ENCODE measurements around the gene AGPAT2.
"Not testable (repeated sequence)": the region's sequence is repeated elsewhere in the genome, so short reads cannot be mapped to it uniquely, and the experiment has no call there.

Gene AGPAT2

GRCh38 chr9:136643596-136644342 lies 43.5 kb downstream of the AGPAT2 start:
- no peak for DNase-seq

GRCh38 chr9:136642439-136642921 lies 44.8 kb downstream of the AGPAT2 start:
- no peak for DNase-seq

GRCh38 chr9:136640171-136641111 lies 46.8 kb downstream of the AGPAT2 start:
- no peak for DNase-seq

GRCh38 chr9:136634904-136635303 lies 52.4 kb downstream of the AGPAT2 start:
- DNase-seq = no peak

GRCh38 chr9:136632491-136633106 lies 54.7 kb downstream of the AGPAT2 start:
- not testable (repeated sequence) for DNase-seq

GRCh38 chr9:136632072-136632471 lies 55.2 kb downstream of the AGPAT2 start:
- not testable (repeated sequence) for DNase-seq

- DNase-seq = peak; percentile 73
These were observed 55.9 kb downstream of the AGPAT2 start for GRCh38 chr9:136631038-136632000.

- DNase-seq = no peak
These were observed 56.6 kb downstream of the AGPAT2 start for GRCh38 chr9:136630662-136630992.

GRCh38 chr9:136629879-136630661 lies 57.2 kb downstream of the AGPAT2 start:
- peak; percentile 52 for DNase-seq

GRCh38 chr9:136629001-136629878 lies 58.0 kb downstream of the AGPAT2 start:
- DNase-seq = no peak

- DNase-seq = no peak
These were observed 59.0 kb downstream of the AGPAT2 start for GRCh38 chr9:136628268-136628667.

- no peak for DNase-seq
These were observed 59.6 kb downstream of the AGPAT2 start for GRCh38 chr9:136627703-136628102.

- DNase-seq = no peak
These were observed 60.3 kb downstream of the AGPAT2 start for GRCh38 chr9:136626740-136627642.

- DNase-seq = no peak
These were observed 61.1 kb downstream of the AGPAT2 start for GRCh38 chr9:136626066-136626725.

GRCh38 chr9:136625101-136626065 lies 61.9 kb downstream of the AGPAT2 start:
- no peak for DNase-seq

GRCh38 chr9:136624184-136624951 lies 62.9 kb downstream of the AGPAT2 start:
- DNase-seq = no peak

- DNase-seq = no peak
These were observed 63.4 kb downstream of the AGPAT2 start for GRCh38 chr9:136623842-136624183.
